ENCODE measurements around the gene FOXE3. TPM values are rescaled to one million over a fixed set of nuclear protein-coding genes. Genes with fewer than 3 reads are reported as not detected.
A peak's percentile ranks its signal among the peaks of the same experiment; 100 is the strongest.

FOXE3 gene
- total and polyA plus RNA-seq, 9 of the 15 experiments (the other 6 are each of a cell fraction or from before 2014, with no cell fraction given): not detected

DNA sequence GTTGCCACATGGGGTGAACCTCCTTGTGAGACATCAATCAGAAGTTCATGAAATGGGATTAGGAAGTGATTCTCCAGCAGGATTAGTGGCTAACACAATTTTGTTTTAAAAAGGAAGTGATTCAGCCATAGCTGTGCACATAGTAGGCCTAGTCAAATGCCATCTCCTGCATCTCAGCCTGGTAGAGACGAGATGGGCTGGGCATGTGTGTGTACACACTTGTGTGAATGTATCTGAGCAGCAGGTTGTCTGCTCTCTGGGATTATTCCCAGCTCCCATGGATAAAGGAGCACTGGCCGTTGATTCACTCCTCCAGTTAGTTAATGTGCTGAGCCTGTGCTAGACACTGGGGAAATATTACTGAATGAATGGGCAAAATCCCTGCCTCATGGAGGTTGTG is 2.0 kb downstream of the FOXE3 start:
- Histone ChIP-seq H3K4me2 (ENCODE audit: insufficient read depth, low read length) (no peak overlapping the region), H3K4me1 (replicated peaks in 1 of 2; ENCODE audit: control insufficient read depth in 2 of 2, insufficient read depth in 2 of 2, low read length in 2 of 2) (no peaks in the 10 kb centered on the region; a peak in 1 of 5 replicates), H4K20me1 (replicated peaks; ENCODE audit: control insufficient read depth, insufficient read depth, low read length) (0 out of 2 replicates have a peak, but pooled peaks cover 4% of the 10 kb centered on the region), H3K9ac (ENCODE audit: insufficient read depth in 1 of 2, low read depth in 2 of 2, low read length in 2 of 2) (no peak overlapping the region), H3K79me2 (ENCODE audit: control insufficient read depth, insufficient read depth, low read length) (no peaks in the 10 kb centered on the region), H3K9me1 (ENCODE audit: control insufficient read depth, insufficient read depth, low read length) (no peaks in the 10 kb centered on the region), H3K9me3 (replicated peaks; ENCODE audit: control insufficient read depth, insufficient read depth, low read depth, low read length) (no peaks in the 10 kb centered on the region), H3K36me3 (ENCODE audit: control insufficient read depth, insufficient read depth, low read length) (no peaks in the 10 kb centered on the region), H2AFZ (ENCODE audit: low read depth, low read length) (no peak overlapping the region), H3K4me3 (no peak overlapping the region), H3K27ac (ENCODE audit: extremely low read depth, low read depth, low read length) (no peak overlapping the region), H3K27me3 (ENCODE audit: control insufficient read depth in 2 of 2, insufficient read depth in 2 of 2, low read length in 2 of 2) (peaks cover 43 to 76% of the 10 kb centered on the region in 2 experiments)
- BruUV-seq (replicated peaks): no TSS peak
- ATAC-seq (no peak), DNase-seq (ENCODE audit: extremely low read depth in 1 of 4, low spot score in 3 of 4) (no peak), FAIRE-seq (no peak)
- TF ChIP-seq DMBX1 (CRISPR knock-in tag; IDR thresholded peaks at IDR 0.05; ENCODE audit: borderline replicate concordance): no peak
- peak; percentile 74; the same call in 1 of the 2 replicates for TF ChIP-seq ZKSCAN1 (IDR thresholded peaks at IDR 0.05; ENCODE audit: low read depth, low read length)
- CTCF ChIA-PET (ENCODE audit: low intra/inter-chr PET ratio): no interaction called here
- POLR2A ChIA-PET: interaction anchor here (0.7 to 1.1 kb wide), 2 partner anchors 104 to 305 kb away, joined by 3 read pairs; partner anchors contain the start of gene STIL
- in situ Hi-C loops (cut with MboI): no loop called here
- WGBS (ENCODE audit: insufficient coverage, low coverage, missing lambda C conversion rate): 11% methylated on average over 2 of the region's 2 CpGs
- intact Hi-C loops (cut with micrococcal nuclease): no loop called here

GRCh38 chr1:47418681-47419325 is 2.7 kb downstream of the FOXE3 start:
- in situ Hi-C loops (cut with MboI) (no loop called here), intact Hi-C loops (cut with micrococcal nuclease) (no loop called here)
- BruUV-seq (replicated peaks): no TSS peak
- ATAC-seq (peak; percentile 36), FAIRE-seq (no peak), DNase-seq (ENCODE audit: extremely low read depth in 1 of 4, low spot score in 3 of 4) (no peak)
- Histone ChIP-seq H2AFZ (ENCODE audit: low read depth, low read length) (no peak overlapping the region), H3K27ac (ENCODE audit: extremely low read depth, low read depth, low read length) (no peak overlapping the region), H3K27me3 (ENCODE audit: control insufficient read depth in 2 of 2, insufficient read depth in 2 of 2, low read length in 2 of 2) (peaks cover 42 to 69% of the 10 kb centered on the region in 2 experiments), H3K4me3 (no peak overlapping the region), H4K20me1 (replicated peaks; ENCODE audit: control insufficient read depth, insufficient read depth, low read length) (0 out of 2 replicates have a peak, but pooled peaks cover 4% of the 10 kb centered on the region), H3K79me2 (ENCODE audit: control insufficient read depth, insufficient read depth, low read length) (no peaks in the 10 kb centered on the region), H3K9me3 (replicated peaks; ENCODE audit: control insufficient read depth, insufficient read depth, low read depth, low read length) (no peaks in the 10 kb centered on the region), H3K4me1 (replicated peaks in 1 of 2; ENCODE audit: control insufficient read depth in 2 of 2, insufficient read depth in 2 of 2, low read length in 2 of 2) (no peaks in the 10 kb centered on the region; a peak in 1 of 5 replicates), H3K4me2 (ENCODE audit: insufficient read depth, low read length) (no peak overlapping the region), H3K36me3 (ENCODE audit: control insufficient read depth, insufficient read depth, low read length) (no peaks in the 10 kb centered on the region), H3K9me1 (ENCODE audit: control insufficient read depth, insufficient read depth, low read length) (no peaks in the 10 kb centered on the region), H3K9ac (ENCODE audit: insufficient read depth in 1 of 2, low read depth in 2 of 2, low read length in 2 of 2) (no peak overlapping the region)
- TF ChIP-seq, protein P1, sequence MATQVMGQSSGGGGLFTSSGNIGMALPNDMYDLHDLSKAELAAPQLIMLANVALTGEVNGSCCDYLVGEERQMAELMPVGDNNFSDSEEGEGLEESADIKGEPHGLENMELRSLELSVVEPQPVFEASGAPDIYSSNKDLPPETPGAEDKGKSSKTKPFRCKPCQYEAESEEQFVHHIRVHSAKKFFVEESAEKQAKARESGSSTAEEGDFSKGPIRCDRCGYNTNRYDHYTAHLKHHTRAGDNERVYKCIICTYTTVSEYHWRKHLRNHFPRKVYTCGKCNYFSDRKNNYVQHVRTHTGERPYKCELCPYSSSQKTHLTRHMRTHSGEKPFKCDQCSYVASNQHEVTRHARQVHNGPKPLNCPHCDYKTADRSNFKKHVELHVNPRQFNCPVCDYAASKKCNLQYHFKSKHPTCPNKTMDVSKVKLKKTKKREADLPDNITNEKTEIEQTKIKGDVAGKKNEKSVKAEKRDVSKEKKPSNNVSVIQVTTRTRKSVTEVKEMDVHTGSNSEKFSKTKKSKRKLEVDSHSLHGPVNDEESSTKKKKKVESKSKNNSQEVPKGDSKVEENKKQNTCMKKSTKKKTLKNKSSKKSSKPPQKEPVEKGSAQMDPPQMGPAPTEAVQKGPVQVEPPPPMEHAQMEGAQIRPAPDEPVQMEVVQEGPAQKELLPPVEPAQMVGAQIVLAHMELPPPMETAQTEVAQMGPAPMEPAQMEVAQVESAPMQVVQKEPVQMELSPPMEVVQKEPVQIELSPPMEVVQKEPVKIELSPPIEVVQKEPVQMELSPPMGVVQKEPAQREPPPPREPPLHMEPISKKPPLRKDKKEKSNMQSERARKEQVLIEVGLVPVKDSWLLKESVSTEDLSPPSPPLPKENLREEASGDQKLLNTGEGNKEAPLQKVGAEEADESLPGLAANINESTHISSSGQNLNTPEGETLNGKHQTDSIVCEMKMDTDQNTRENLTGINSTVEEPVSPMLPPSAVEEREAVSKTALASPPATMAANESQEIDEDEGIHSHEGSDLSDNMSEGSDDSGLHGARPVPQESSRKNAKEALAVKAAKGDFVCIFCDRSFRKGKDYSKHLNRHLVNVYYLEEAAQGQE (IDR thresholded peaks at IDR 0.05; ENCODE audit: borderline replicate concordance): peak; percentile 68
- TF ChIP-seq, protein P1 (CRISPR knock-in tag; IDR thresholded peaks at IDR 0.05; ENCODE audit: low read depth): no peak
- TF ChIP-seq ZBTB8A (IDR thresholded peaks at IDR 0.05; ENCODE audit: partially characterized antibody): no peak
- WGBS (ENCODE audit: insufficient coverage, low coverage, missing lambda C conversion rate): 2% methylated on average over 6 of the region's 6 CpGs
- ChIA-PET POLR2A (no interaction called here), CTCF (ENCODE audit: low intra/inter-chr PET ratio) (no interaction called here)

Data from K562 (cell line).